Heart left ventricle (tissue), 13 donors: ENCODE measurements around the gene OLIG2.

Experiments used
- CTCF ChIP-seq, 12 donors: fragments of 200-600 bp; sonication (generic) in 4 of 12; IDR thresholded peaks; one replicate each; pipeline versions ENCODE4 v1.5.0 to v1.8.0; 2018 to 2022; ENCODE audit warnings: antibody characterized with exemption in 12 of 12, mild to moderate bottlenecking in 5 of 12
- POLR2A ChIP-seq, 2 donors: fragments of 450-650 bp; IDR thresholded peaks; one replicate each; pipeline ENCODE4 v1.6.1; 2017; ENCODE audit warnings: antibody characterized with exemption in 2 of 2, mild to moderate bottlenecking in 2 of 2, moderate library complexity in 2 of 2
- donor health status: ischemic (EF 13 %, LVEDD 7.1; RV severe dilation, severe dysfunction).
- donor health status: DM: no; HTN: yes; CAD: no.
- donor health status: DM: no; HTN: no; CAD: no.
- donor health status: ischemic (EF 25% LVEDD 6.9; RV normal size, moderate dysfunction).
- donor health status: ischemic (EF 25% LVEDD 5.7; RV mildly dilated, moderate dysfunction).
- donor health status: ischemic (EF 35%, LVEDD 5.7; RV mildly dilated, moderate dysfunction).
- donor health status: nonischemic (EF 11% LVEDD 7.7; RV severe dilation, severe dysfunction).
- donor health status: DM: yes; HTN: yes; CAD: no.
- donor health status: PGD.
- donor health status: ischemic (EF 29% LVEDD 5.4; RV normal size, mild dysfunction).
- donor health status: nonischemic (EF 23%, LVEDD 6.1; RV moderate dilation, normal function).

GRCh38 chr21:33067043-33067442 is 41.3 kb downstream of the OLIG2 start:
- TF ChIP-seq CTCF (IDR thresholded peaks at IDR 0.05) (no peak), POLR2A (IDR thresholded peaks at IDR 0.05) (no peak)
